ENCODE measurements around the gene MMP25. TPM values are rescaled to one million over a fixed set of nuclear protein-coding genes. Genes with fewer than 3 reads are reported as not detected.

MMP25 gene
- total RNA-seq, 1 experiment from 2014 or later: 49.0 TPM

DNA sequence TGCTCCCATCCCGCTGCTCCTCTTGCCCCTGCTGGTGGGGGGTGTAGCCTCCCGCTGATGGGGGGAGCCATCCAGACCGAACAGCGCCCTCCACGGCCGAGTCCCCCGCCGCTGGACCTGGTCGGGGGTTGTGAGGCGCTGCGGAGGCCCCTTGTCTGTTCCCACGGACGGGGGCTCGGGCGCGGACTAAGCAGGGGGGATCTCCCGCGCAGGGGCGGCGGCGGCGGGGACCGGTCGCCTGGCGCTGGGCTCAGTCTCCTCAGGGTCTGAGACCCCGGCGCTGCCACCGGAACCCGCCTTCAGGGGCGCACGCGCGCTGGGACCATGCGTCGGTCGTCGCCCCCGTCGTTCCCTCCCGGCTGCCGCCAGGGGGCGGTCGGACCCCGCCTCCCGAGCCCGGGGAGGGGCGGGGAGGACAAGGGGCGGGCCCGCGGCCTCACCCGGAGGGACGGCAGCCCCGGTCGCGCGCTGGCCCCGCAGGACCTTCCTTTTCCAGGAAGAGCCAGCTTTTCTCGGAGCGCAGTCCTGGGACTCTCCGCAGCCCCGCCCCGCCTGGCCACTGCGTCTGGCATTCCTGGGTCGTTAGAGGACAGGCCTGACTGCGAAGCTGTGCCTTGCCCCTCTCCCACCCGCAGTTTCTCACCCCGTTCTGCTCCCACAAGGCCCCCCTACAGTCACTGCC is 12.8 kb downstream of the MMP25 start (continued):
- TF ChIP-seq, protein P1, sequence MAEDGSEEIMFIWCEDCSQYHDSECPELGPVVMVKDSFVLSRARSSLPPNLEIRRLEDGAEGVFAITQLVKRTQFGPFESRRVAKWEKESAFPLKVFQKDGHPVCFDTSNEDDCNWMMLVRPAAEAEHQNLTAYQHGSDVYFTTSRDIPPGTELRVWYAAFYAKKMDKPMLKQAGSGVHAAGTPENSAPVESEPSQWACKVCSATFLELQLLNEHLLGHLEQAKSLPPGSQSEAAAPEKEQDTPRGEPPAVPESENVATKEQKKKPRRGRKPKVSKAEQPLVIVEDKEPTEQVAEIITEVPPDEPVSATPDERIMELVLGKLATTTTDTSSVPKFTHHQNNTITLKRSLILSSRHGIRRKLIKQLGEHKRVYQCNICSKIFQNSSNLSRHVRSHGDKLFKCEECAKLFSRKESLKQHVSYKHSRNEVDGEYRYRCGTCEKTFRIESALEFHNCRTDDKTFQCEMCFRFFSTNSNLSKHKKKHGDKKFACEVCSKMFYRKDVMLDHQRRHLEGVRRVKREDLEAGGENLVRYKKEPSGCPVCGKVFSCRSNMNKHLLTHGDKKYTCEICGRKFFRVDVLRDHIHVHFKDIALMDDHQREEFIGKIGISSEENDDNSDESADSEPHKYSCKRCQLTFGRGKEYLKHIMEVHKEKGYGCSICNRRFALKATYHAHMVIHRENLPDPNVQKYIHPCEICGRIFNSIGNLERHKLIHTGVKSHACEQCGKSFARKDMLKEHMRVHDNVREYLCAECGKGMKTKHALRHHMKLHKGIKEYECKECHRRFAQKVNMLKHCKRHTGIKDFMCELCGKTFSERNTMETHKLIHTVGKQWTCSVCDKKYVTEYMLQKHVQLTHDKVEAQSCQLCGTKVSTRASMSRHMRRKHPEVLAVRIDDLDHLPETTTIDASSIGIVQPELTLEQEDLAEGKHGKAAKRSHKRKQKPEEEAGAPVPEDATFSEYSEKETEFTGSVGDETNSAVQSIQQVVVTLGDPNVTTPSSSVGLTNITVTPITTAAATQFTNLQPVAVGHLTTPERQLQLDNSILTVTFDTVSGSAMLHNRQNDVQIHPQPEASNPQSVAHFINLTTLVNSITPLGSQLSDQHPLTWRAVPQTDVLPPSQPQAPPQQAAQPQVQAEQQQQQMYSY (CRISPR knock-in tag; IDR thresholded peaks at IDR 0.05): peak; percentile 22; the same call in 1 of the 2 replicates

DNA sequence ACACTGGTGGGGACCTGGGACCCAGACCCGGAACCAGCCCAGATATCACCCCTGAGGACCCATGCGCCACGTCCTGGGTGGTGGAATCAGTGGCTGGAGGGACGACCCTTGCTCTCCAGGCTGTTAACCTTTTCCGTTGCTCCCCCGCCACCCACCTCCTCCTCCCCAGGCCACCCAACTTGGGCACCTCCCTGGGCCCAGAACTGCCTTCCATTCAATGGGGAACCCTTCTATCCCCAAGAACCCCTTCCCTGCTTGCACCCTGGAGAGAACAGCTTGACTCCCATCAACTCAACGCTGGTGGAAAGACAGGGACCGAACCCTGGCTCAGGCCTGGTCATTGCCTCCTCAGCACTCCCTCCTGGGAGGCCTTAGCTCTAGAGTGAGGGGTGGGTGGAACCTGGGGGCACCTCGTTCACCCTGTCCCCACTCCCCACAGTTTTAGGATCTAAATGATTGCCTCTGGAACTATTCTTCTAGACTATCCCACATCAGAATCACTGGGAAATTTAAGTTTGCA is 13.4 kb downstream of the MMP25 start:
- Mint-ChIP-seq H3K27ac (peak overlapping the region; percentile 79), H3K27me3 (ENCODE audit: low read depth) (peaks cover 3% of the 10 kb centered on the region; the same call in 1 of the 2 replicates), H3K9me3 (no peaks in the 10 kb centered on the region), H3K4me3 (peak overlapping the region; percentile 68), H3K4me1 (peaks cover 31% of the 10 kb centered on the region), H3K36me3 (no peaks in the 10 kb centered on the region)
- no peak for ATAC-seq
- ChIA-PET CTCF (interaction anchor here (0.6 to 3.6 kb wide), 35 partner anchors 8 to 205 kb away, joined by 3 to 109 read pairs (median 16); partner anchors contain the start of genes BICDL2, CLDN6, MMP25 and TNFRSF12A), POLR2A (interaction anchor here (1.0 to 3.2 kb wide), 5 partner anchors 14 to 40 kb away, joined by 3 to 29 read pairs (median 8); partner anchors contain the start of genes MMP25, TNFRSF12A and ZSCAN10)
- DNase-seq (ENCODE audit: low spot score): no peak
- TF ChIP-seq, protein P2, sequence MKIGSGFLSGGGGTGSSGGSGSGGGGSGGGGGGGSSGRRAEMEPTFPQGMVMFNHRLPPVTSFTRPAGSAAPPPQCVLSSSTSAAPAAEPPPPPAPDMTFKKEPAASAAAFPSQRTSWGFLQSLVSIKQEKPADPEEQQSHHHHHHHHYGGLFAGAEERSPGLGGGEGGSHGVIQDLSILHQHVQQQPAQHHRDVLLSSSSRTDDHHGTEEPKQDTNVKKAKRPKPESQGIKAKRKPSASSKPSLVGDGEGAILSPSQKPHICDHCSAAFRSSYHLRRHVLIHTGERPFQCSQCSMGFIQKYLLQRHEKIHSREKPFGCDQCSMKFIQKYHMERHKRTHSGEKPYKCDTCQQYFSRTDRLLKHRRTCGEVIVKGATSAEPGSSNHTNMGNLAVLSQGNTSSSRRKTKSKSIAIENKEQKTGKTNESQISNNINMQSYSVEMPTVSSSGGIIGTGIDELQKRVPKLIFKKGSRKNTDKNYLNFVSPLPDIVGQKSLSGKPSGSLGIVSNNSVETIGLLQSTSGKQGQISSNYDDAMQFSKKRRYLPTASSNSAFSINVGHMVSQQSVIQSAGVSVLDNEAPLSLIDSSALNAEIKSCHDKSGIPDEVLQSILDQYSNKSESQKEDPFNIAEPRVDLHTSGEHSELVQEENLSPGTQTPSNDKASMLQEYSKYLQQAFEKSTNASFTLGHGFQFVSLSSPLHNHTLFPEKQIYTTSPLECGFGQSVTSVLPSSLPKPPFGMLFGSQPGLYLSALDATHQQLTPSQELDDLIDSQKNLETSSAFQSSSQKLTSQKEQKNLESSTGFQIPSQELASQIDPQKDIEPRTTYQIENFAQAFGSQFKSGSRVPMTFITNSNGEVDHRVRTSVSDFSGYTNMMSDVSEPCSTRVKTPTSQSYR (CRISPR knock-in tag; IDR thresholded peaks at IDR 0.05): 0 out of 2 replicates have a peak, but pooled peaks have one; percentile 13
- TF ChIP-seq TP53 (CRISPR knock-in tag; IDR thresholded peaks at IDR 0.05) (no peak), NR1H2 (CRISPR knock-in tag; IDR thresholded peaks at IDR 0.05) (no peak), ZNF317 (CRISPR knock-in tag; IDR thresholded peaks at IDR 0.05; ENCODE audit: borderline replicate concordance, low read depth) (no peak), ELF4 (CRISPR knock-in tag; IDR thresholded peaks at IDR 0.05; ENCODE audit: low read depth) (no peak), FOXK1 (CRISPR knock-in tag; IDR thresholded peaks at IDR 0.05) (peak; percentile 15; the same call in 1 of the 2 replicates), ZNF219 (CRISPR knock-in tag; IDR thresholded peaks at IDR 0.05; ENCODE audit: borderline replicate concordance) (no peak)
- TF ChIP-seq, protein P3, sequence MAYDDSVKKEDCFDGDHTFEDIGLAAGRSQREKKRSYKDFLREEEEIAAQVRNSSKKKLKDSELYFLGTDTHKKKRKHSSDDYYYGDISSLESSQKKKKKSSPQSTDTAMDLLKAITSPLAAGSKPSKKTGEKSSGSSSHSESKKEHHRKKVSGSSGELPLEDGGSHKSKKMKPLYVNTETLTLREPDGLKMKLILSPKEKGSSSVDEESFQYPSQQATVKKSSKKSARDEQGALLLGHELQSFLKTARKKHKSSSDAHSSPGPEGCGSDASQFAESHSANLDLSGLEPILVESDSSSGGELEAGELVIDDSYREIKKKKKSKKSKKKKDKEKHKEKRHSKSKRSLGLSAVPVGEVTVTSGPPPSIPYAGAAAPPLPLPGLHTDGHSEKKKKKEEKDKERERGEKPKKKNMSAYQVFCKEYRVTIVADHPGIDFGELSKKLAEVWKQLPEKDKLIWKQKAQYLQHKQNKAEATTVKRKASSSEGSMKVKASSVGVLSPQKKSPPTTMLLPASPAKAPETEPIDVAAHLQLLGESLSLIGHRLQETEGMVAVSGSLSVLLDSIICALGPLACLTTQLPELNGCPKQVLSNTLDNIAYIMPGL (CRISPR knock-in tag; IDR thresholded peaks at IDR 0.05): no peak
- TF ChIP-seq, protein P4, sequence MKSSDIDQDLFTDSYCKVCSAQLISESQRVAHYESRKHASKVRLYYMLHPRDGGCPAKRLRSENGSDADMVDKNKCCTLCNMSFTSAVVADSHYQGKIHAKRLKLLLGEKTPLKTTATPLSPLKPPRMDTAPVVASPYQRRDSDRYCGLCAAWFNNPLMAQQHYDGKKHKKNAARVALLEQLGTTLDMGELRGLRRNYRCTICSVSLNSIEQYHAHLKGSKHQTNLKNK (CRISPR knock-in tag; IDR thresholded peaks at IDR 0.05): no peak
- TF ChIP-seq, protein P5, sequence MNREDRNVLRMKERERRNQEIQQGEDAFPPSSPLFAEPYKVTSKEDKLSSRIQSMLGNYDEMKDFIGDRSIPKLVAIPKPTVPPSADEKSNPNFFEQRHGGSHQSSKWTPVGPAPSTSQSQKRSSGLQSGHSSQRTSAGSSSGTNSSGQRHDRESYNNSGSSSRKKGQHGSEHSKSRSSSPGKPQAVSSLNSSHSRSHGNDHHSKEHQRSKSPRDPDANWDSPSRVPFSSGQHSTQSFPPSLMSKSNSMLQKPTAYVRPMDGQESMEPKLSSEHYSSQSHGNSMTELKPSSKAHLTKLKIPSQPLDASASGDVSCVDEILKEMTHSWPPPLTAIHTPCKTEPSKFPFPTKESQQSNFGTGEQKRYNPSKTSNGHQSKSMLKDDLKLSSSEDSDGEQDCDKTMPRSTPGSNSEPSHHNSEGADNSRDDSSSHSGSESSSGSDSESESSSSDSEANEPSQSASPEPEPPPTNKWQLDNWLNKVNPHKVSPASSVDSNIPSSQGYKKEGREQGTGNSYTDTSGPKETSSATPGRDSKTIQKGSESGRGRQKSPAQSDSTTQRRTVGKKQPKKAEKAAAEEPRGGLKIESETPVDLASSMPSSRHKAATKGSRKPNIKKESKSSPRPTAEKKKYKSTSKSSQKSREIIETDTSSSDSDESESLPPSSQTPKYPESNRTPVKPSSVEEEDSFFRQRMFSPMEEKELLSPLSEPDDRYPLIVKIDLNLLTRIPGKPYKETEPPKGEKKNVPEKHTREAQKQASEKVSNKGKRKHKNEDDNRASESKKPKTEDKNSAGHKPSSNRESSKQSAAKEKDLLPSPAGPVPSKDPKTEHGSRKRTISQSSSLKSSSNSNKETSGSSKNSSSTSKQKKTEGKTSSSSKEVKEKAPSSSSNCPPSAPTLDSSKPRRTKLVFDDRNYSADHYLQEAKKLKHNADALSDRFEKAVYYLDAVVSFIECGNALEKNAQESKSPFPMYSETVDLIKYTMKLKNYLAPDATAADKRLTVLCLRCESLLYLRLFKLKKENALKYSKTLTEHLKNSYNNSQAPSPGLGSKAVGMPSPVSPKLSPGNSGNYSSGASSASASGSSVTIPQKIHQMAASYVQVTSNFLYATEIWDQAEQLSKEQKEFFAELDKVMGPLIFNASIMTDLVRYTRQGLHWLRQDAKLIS (CRISPR knock-in tag; IDR thresholded peaks at IDR 0.05; ENCODE audit: borderline replicate concordance): no peak
- TF ChIP-seq, protein P6, sequence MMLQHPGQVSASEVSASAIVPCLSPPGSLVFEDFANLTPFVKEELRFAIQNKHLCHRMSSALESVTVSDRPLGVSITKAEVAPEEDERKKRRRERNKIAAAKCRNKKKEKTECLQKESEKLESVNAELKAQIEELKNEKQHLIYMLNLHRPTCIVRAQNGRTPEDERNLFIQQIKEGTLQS (CRISPR knock-in tag; conservative IDR thresholded peaks at IDR 0.05): no peak
- TF ChIP-seq, protein P7, sequence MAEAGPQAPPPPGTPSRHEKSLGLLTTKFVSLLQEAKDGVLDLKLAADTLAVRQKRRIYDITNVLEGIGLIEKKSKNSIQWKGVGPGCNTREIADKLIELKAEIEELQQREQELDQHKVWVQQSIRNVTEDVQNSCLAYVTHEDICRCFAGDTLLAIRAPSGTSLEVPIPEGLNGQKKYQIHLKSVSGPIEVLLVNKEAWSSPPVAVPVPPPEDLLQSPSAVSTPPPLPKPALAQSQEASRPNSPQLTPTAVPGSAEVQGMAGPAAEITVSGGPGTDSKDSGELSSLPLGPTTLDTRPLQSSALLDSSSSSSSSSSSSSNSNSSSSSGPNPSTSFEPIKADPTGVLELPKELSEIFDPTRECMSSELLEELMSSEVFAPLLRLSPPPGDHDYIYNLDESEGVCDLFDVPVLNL (CRISPR knock-in tag; IDR thresholded peaks at IDR 0.05; ENCODE audit: borderline replicate concordance, low read depth): no peak

Data from WTC11 (cell line).